ENCODE measurements around the gene NRXN3.

- TF ChIP-seq POLR2A (IDR thresholded peaks at IDR 0.05) (no peak), CTCF (IDR thresholded peaks at IDR 0.05) (no peak)
Measured at GRCh38 chr14:79408696-79409095, 1238.5 kb downstream of the NRXN3 start.

Measured in body of pancreas (tissue), 4 donors.